KOPT-K1 (cell line): ENCODE results near the gene PKD2L1.
"Not testable (repeated sequence)": the region's sequence is repeated elsewhere in the genome, so short reads cannot be mapped to it uniquely, and the experiment has no call there.

Source experiments
- H3K27ac ChIP-seq: fragments of 200-600 bp; sonication (generic); 2 replicates; pipeline ENCODE4 v1.5.1; 2016; ENCODE audit warnings: antibody characterized with exemption, mild to moderate bottlenecking, low read depth, low read length; ENCODE audit not compliant: poor library complexity, severe bottlenecking
- H3K36me3 ChIP-seq: fragments of 200-600 bp; sonication (generic); 2 replicates; pipeline ENCODE4 v1.5.1; 2017; ENCODE audit warnings: antibody characterized with exemption, mild to moderate bottlenecking, low read length, moderate library complexity; ENCODE audit not compliant: insufficient read depth
- H3K9me3 ChIP-seq: fragments of 200-600 bp; sonication (generic); 2 replicates; pipeline ENCODE4 v1.5.1; 2017; ENCODE audit warnings: antibody characterized with exemption, low read length, mild to moderate bottlenecking; ENCODE audit not compliant: insufficient read depth, poor library complexity, severe bottlenecking

The PKD2L1 gene

DNA sequence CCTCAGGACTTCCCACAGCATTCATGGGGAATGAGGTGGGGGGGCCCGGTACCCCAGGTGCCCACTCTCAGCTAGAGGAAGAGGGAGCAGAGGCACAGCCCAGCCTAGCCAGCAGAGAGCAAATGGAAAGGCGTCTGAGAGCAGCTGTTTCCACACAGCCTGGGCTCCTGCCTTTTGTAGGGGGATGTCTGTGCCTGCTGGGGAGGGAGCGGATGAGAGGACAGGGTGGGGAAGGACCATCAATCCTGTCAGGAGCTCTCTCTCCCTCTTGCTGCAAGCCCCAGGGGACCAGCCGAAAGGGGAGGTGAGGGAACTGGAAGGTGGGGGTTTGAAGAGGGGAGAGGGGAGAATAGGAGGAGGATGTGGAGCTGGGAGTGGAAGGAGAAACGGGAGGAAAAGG lies at the start of gene PKD2L1:
Gene PKD2L1, minus strand, starts transcription at position 150 of the 400 bp plus-strand sequence. Its CDS starts 125 bp downstream, at position 25.
- Histone ChIP-seq H3K36me3 (no peaks in the 10 kb centered on the region), H3K9me3 (no peaks in the 10 kb centered on the region), H3K27ac (no peak within 1 kb of the TSS)

DNA sequence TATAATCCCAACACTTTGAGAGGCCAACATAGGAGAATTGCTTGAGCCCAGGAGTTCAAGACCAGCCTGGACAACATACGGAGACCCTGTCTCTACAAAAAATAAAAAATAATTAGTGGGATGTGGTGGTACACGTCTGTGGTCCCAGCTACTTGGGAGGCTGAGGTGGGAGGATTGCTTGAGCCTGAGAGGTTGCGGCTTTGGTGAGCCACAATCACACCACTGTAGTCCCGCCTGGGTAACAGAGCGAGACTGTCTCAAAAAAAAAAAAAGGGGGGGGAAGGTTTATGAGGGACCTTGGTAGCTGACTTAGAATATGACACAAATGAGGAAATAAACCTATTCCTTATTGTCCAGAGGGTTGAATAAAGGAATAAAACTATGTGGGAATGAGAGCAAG lies 47.8 kb upstream of the PKD2L1 start:
- Histone ChIP-seq H3K36me3 (peaks cover 22% of the 10 kb centered on the region), H3K9me3 (no peaks in the 10 kb centered on the region), H3K27ac (no peak overlapping the region)

DNA sequence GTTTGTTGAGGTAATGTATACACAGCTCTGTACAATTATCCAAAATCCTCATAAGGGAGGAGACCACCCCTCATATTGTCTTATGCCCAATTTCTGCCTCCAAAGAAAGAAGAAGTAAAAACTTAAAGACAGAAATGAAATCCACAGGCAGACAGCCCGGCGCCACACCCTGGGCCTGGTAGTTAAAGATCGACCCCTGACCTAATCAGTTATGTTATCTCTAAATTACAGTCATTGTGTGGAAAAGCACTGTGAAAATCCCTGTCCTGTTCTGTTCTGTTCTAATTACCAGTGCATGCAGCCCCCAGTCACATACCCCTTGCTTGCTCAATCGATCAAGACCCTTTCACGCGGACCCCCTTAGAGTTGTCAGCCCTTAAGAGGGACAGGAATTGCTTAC lies 46.6 kb upstream of the PKD2L1 start:
- H3K27ac ChIP-seq, H3K36me3 ChIP-seq, H3K9me3 ChIP-seq: not testable (repeated sequence)

DNA sequence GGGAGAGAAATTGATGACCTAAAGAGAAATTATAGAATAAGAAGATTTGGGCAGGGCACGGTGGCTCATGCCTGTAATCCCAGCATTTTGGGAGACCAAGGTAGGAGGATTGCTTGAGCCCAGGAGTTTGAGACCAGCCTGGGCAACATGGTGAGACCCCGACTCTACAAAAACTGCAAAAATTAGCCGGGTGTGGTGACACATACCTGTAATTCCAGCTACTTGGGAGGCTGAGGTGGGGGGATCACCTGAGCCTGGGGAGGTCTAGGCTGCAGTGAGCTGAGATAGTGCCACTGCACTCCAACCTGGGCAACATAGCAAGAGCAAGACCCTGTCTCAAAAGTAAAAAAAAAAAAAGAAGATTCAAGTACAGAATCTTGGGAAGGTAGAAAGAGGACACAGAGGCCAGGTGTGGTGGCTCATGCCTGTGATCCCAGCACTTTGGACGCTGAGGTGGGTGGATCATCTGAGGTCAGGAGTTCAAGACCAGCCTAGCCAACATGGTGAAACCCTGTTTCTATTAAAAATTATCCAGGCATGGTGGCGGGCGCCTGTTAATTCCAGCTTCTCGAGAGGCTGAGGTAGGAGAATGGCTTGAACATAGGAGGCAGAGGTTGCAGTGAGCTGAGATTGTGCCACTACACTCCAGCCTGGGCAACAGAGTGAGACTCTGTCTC lies 44.8 kb upstream of the PKD2L1 start:
- peak overlapping the region; percentile 99 for H3K27ac ChIP-seq
- H3K9me3 ChIP-seq, H3K36me3 ChIP-seq: not testable (repeated sequence)

DNA sequence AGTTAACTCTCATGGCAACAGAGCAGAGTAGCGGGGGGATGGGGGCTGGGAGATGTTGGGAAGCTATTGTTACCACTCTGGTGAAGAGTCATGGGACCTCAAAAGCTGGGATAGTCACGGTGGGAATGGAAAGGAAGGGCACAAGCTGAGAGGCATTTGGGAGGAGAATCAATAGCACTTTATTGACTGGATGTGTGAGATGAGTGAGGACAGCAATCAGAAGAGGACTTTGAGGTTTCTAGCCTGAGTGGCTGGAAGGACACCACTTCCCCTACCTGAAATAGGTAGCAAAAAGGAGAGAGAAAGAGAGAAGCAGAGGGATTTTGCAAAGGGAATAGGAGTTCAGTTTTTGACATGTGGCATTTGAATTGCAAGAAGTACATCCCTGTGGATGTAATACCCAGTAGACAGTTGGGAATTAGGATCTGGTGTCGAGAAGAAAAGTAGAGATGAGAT lies 44.2 kb upstream of the PKD2L1 start:
- peak overlapping the region; percentile 99 for H3K27ac ChIP-seq
- no peaks in the 10 kb centered on the region for H3K36me3 ChIP-seq
- H3K9me3 ChIP-seq: no peaks in the 10 kb centered on the region

DNA sequence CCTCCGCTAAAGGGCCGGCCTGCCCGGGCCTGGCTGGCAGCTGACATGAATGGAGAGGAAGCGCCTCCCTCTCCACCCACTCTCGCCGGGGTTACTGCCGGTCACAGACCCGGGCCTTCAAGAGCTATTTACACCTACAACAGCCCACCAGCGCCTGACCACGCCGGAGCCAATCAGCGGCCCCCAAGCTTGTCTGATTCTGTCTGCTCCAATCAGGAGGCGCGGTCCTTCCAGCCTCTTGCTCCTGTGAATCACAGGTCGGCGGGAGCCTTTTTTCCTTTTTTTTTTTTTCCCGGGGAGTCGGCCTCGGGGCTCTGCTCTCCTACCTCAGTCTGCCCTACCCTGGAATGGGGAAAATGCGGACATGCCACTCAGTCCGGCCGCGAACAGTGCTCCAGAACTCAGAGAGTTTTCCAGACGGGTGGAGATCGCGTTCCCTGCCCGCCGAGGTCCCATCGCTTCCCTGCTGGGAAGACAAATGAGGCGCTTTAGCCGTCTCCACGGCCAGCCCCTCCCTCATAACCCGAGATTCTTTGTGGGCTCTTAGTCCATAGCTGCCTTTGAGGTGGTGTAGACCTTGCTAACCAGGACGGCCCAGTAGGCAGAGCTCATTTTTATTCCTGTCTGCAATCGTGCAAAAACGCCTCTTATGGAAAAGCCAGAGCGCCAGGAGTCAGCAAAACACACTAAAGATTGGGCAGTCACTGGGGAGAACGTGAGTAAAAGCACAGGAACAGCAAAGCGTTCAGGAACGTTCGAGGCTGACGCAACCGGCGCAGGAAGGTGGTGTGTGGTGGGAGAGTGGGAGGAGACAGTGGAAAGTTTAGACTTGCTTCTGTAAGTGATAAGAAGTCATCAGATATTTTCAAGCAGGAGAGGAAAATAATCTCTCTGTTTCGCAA lies 43.5 kb upstream of the PKD2L1 start:
- Histone ChIP-seq H3K9me3 (no peaks in the 10 kb centered on the region), H3K27ac (peak overlapping the region; percentile 99), H3K36me3 (no peaks in the 10 kb centered on the region)

DNA sequence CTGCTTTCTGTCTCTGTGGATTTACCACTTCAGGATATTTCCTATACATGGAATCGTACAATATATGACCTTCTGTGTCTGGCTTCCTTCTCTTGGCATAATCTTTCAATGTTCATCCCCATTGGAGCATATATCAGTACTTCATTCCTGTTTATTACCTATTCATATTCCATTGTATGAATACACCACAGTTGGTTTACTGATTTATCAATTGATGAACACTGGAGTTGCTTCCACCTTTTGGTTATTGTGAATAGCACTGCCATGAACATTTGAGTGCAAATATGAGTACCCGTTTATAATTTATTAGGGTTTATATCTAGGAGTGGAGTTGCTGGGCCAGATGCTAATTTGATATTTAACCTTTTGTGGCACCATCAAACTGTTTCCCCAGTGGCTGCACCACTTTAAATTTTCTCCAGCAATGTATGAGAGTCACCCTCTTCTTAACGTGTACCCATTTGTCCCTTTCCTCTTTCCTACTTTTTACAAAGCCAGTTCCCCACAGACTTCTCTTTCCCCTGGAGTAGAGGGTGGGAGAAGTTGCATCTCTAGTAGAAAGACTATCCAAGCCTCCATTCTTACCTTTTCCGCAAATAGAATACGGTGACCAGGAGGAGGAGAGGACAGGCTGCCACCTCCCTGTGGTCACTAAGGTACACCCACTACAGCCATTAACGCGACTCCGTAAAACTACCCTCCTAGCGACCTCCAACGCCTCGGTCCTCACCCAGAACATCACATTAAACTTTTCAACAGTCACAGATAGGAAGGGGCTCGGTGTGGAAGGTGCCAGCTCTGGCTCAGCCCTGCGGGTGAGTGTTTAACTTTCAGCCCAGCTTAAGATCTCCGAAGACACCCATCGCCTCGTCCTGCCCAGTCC lies 42.6 kb upstream of the PKD2L1 start:
- peak overlapping the region; percentile 99 for H3K27ac ChIP-seq
- no peaks in the 10 kb centered on the region for H3K9me3 ChIP-seq
- H3K36me3 ChIP-seq: no peaks in the 10 kb centered on the region

DNA sequence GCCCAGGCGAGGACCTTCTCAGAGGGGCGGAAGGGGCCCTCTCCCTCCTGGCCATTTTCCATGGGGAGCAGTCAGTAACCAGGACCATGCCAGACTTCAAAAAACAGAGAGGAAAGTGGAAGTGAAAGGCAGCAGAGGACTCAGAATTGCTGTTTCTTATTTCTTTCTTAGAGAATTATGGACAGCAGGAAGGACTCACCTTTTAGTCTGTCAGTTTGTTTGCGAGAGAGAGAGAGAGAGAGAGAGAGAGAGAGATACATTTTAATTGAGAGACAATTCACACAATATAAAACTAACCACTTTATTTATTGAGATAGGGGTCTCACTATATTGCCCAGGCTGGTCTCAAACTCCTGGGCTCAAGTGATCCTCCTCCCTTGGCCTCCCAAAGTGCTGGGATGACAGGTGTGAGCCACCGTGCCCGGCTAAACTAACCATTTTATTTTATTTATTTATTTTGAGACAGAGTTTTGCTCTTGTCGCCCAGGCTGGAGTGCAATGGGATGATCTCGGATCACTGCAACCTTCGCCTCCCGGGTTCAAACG lies 41.5 kb upstream of the PKD2L1 start:
- no peaks in the 10 kb centered on the region for H3K9me3 ChIP-seq
- H3K36me3 ChIP-seq: no peaks in the 10 kb centered on the region
- H3K27ac ChIP-seq: peak overlapping the region; percentile 99

DNA sequence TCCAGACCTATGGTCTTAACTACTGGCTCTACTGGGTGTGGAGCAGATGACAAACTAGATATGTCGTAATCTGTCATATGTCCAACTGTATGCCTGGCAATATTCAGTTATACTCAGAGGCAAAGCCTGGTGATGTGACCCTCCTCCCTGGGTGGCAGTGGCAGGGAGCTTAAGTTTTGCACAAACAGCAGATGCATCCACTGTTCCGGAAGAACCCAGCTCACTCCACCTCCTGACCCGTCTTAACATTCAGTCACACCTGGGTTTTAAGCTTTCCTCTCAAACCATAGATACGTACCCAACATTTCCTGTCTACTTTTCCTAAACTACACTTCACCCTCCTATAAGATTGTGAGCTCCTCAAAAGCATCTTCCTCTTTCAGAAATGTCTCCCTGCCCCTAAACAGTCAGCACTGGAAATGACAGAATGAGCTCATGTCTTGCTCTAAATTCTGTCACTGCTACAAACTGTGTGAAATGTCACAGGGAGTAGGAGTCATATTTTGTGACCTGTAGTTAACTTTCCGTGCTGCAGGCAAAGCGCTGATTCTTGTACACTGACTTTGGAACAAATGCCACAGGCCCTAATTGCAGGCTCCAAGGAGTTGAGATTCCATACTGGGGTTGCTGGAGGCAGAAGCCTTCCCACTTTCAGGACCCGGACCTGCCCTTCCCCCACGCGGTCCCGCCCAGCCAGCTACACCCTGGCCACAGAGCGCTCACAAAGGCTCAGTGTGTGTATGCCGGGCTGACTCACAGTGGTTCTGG lies 40.9 kb upstream of the PKD2L1 start:
- H3K27ac ChIP-seq: peak overlapping the region; percentile 99
- no peaks in the 10 kb centered on the region for H3K36me3 ChIP-seq
- no peaks in the 10 kb centered on the region for H3K9me3 ChIP-seq

DNA sequence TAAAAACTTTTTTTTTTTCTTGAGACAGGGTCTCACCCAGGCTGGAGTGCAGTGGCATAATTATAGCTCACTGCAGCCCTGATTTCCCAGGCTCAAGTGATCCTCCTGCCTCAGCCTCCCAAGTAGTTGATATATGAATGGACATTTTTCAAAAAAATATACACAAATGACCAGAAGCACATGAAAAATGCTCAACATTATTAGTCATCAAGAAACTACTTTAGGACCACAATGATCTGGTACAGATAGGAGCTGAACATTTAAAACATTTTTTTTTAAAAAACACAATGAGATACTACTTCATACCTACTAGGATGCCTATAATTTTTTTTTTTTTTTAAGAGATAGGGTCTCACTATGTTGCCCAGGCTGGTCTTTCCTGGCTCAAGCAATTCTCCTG lies 38.7 kb upstream of the PKD2L1 start:
- Histone ChIP-seq H3K9me3 (no peaks in the 10 kb centered on the region), H3K36me3 (peaks cover 15% of the 10 kb centered on the region), H3K27ac (no peak overlapping the region)

DNA sequence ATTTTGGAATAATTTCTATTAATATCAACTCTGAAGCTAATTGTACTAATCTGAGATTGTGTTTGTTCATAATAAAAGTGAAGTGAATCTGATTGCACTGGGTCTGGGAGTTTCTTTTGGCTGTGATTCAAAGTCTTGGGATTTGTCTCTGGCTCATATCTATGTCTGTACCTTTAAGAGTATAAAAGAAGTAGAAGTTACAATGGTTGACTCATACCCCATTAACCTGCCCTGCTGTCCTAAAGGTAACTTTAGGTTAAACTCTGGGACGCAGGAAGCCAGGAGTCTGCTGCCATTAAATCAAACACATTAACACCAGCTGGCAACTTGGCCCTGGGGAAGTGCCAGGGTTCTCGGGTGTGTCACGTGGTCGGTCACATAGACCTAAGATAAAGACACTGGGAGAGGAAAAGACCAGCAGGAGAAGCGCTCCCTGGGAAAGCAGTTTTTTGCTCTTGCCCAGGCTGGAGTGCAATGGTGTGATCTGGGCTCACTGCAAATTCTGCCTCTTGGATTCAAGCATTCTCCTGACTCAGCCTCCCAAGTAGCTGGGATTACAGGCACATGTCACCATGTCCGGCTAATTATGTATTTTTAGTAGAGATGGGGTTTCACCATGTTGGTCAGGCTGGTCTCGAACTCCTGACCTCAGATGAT lies 34.8 kb upstream of the PKD2L1 start:
- Histone ChIP-seq H3K9me3 (no peaks in the 10 kb centered on the region), H3K27ac (no peak overlapping the region), H3K36me3 (peaks cover 54% of the 10 kb centered on the region)

DNA sequence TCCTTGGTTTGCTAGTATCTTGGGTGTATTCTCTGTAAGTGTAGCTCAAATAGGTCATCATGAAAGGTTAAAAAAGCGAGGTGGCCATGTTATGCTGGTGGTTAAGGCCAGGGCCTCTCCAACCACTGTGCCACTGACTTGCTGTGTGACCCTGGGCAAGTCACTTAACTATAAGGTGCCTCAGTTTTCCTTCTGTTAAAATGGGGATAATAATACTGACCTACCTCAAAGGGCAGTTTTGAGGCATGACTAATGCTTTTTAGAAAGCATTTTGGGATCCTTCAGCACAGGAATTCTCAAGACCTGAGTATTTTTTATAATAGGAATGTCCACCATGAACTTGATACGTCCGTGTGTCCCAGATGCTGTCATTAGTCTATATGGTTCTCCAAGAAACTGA lies 34.1 kb upstream of the PKD2L1 start:
- no peaks in the 10 kb centered on the region for H3K9me3 ChIP-seq
- no peak overlapping the region for H3K27ac ChIP-seq
- H3K36me3 ChIP-seq: peaks cover 61% of the 10 kb centered on the region

DNA sequence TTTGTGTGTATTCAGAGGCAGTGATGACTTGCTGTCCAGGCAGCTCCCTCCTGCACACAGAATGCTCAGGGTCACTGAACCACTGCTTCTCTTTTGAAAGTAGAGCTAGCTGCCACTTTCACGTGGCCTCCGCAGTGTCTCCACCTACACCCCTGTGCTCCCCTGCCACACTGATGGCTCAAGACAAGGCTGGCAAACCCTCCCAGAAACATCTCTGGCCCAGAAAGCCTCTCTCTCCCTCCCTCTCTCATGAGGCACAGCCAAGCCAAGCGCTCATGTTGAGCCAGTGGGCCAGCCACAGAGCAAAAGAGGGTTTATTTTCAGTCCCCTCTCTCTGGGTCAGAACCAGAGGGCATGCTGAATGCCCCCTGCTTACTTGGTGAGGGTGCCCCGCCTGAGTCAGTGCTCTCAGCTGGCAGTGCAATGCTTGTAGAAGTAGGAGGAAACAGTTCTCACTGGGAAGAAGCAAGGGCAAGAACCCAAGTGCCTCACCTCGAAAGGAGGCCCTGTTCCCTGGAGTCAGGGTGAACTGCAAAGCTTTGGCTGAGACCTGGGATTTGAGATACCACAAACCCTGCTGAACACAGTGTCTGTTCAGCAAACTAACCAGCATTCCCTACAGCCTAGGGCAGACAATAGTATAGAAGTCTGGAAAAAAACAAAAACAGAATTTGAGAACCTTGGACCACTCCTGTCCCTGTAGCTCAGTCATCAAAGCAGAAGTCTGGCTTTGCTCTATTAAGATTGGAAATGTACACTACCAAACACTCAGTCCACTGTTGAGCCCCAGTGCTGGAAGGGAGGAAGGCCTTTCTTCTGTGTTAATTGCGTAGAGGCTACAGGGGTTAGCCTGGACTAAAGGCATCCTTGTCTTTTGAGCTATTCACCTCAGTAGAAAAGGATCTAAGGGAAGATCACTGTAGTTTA lies 32.8 kb upstream of the PKD2L1 start:
- Histone ChIP-seq H3K9me3 (no peaks in the 10 kb centered on the region), H3K27ac (no peak overlapping the region), H3K36me3 (peaks cover 72% of the 10 kb centered on the region)
